ENCODE data around the gene ZNF284.

GRCh38 chr19:44061038-44061437 lies 10.9 kb upstream of the ZNF284 start:
- TF ChIP-seq ELF1 (IDR thresholded peaks at IDR 0.05) = no peak
- no peak for TF ChIP-seq CHD2 (IDR thresholded peaks at IDR 0.05; ENCODE audit: low read length, partially characterized antibody)
- TF ChIP-seq CTCF (IDR thresholded peaks at IDR 0.05) = no peak
- no peak for TF ChIP-seq MXI1 (IDR thresholded peaks at IDR 0.05; ENCODE audit: low read depth, low read length)
- no peak for TF ChIP-seq RAD21 (IDR thresholded peaks at IDR 0.05; ENCODE audit: low read length)
- TF ChIP-seq EP300 (IDR thresholded peaks at IDR 0.05; ENCODE audit: borderline replicate concordance in 1 of 2, low read depth in 1 of 2, low read length in 1 of 2) = no peak

Data from SK-N-SH (cell line).